Activated CD4-positive, alpha-beta T cell treated with anti-CD3 and anti-CD28 coated beads for 1 hour (primary cell): ENCODE results near the gene SDCBP2.
A peak's percentile ranks its signal among the peaks of the same experiment; 100 is the strongest.

Experiments used
- DNase-seq: peaks from one replicate; pipeline ENCODE4 v3.0.0-alpha.2; 2020

The SDCBP2 gene

DNA sequence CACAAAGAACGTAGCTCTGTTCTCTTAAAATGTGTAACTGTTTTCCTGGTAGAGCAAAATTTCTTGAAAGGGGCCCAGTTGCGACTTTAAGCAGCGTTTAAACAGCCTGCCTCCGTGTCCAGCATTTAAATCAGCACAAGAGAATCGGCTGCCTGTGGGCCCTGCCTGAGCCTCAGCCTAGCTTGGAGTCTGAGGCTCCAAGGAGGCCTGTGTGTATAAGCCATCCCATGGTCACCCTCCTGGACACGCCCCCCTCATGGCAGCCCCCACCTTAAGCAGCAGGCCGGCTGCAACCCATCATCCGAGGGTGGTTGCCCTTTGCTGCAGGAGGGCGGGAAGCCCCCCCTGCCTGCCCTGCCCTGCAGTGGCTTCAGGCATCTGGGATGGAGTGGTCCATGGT, 18.9 kb downstream of the SDCBP2 start:
- no peak for DNase-seq

DNA sequence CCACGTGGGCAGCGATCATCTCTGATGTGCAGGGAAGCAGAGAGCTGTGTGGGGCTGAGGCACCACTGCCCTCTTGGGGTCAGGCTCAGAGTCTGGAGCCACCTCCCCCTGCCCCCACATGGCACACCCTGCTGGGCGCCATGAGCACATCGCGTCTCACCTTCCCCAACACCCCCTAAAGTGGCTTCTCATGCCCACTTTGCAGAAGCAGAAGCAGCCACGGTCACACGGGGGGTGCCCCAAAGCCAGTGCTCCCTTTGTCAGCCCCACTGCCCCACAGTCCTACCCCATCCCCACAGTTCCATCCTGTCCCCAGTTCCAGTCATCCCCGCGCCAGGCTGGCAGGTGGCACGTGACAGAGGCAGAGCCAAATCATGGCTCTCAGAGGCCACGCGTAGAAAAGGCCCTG, 19.5 kb downstream of the SDCBP2 start:
- DNase-seq = no peak

DNA sequence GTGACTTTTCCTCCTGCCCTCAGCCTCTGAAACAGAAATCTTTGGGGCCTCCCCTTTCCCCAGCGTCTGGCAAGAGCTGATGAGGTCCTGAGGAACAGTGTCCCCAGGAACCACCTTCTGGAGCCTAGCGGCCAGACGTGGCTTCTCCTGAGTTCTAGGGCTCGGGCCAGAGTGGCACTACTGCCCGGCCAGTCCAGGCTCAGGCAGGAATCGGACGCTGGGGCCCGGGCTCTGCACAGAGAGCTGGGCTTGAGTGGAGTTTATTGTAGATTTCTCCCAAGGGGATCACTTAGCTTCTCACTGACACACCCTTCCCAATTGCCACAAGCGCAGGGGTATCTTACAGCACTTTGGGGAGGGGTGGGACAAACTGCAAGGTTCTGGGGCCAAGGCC, 20.2 kb downstream of the SDCBP2 start:
- DNase-seq = no peak

DNA sequence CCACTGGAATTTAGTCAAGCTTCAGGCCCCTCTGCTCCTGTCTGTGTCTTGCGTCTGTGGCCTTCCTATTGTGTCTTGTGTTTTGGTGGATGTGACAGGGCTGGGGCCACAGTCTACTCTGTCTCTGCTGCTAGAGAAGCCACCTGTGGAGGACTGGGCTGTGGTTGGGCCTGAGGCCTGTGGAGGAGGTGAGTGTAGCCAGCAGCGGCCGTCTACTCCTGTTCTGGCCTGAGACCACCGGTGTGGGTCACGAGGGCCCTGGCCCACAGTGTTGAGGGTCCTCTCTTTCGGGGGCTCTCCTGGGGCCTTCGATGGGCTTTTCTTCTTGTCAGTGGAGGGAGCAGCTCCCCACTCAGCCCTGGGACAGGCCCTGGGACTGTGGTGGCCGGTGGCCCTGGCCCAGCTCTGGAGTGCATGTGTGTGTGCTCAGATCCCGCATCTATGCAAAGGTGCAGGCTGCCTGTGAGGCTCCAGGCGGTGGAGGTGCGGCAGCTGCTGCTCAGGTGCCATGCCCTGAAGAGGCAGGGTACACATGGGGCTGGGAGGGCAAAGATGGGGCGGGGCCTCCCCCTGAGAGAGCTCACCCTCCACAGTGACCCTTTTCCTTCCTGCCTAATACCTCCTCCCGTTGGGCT, 20.8 kb downstream of the SDCBP2 start:
- DNase-seq = no peak

DNA sequence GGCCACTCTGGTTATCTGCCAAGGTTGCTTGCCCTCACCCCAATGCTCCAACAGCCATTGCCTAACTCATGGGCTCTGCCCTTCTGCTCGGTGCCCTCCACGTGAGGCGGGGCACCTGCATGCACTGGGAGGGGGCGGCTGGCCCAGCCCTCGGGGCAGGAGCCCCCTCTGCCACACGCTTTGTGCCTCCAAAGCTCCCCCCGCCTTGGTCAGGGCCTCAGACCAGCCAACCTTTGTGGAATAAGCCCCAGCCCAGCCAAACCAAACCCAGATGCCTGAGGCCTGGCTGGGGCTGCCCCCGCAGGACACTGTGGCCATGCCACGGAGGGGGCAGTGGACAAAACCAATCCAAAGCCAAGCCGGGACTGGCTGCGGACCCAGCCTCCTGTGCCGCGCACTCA, 21.4 kb downstream of the SDCBP2 start:
- DNase-seq = no peak

DNA sequence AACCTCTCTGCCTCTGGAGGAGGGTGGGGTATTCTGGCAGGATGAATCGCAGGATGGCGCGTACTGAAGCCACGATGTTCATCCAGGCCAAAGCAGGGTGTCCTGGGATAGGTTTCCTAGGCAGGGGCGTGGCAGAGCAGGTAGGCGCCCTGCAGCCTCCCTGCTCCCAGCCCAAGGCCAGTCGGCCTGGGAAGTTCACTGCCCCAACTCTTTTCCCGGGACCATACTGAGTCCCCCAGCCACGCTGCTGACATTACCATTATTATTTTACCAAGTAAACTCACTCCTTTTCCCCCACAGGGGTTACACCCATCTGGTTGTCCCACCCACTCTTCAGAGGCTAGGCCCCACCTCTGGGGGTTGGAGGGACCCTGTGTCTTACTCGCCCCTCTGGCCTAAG, 21.8 kb downstream of the SDCBP2 start:
- DNase-seq = no peak

DNA sequence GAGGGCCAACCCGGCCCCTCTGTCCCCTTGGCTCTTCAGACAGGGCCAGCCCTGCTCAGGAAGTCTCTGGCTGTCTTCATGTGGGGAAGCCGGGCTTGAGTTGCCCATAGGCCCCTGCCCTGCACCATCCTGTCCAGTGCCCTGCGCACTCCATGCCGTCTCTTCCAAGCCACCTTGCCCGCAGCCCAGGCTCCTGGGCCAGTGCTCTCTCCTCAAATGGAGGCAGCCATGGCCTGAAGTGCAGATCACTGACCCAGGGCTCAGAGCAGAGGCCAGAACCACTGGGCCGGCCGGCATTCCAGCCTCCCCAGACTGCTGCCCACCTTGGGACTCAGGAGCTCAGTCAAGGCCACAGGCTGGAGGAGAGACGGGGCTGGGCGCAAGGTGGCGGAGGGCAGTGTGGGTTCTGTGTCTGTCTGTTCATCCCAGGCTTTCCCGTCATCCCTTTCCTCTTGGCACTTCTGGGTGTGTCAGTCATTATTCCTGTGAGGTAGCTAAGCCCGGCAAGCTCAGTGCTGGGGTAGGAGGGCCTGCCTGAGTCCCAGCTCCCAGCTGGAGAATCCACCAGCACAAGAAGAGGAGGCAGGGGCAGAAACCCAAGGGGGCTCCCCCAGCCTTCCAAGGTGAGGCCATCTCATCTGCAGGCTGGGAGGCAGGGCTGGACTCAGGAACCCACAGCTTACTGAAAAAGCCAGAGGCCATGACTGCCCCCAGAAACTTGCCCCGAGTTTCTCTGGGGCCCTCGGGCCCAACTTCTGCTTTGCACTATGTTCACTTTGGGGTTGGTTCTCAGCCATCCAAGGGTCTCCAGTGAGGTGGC, 22.4 kb downstream of the SDCBP2 start:
- DNase-seq = no peak

DNA sequence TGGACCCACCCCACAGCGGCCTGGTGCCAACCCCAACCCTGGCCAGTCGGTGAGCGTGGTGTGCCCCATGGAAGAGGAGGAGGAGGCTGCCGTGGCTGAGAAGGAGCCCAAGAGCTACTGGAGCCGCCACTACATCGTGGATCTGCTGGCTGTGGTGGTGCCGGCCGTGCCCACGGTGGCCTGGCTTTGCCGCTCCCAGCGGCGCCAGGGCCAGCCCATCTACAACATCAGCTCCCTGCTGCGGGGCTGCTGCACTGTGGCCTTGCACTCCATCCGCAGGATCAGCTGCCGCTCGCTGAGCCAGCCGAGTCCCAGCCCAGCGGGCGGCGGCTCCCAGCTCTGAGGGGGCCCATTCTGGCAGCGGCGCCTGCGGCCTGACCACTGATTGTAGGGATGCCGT, 23.2 kb downstream of the SDCBP2 start:
- no peak for DNase-seq

DNA sequence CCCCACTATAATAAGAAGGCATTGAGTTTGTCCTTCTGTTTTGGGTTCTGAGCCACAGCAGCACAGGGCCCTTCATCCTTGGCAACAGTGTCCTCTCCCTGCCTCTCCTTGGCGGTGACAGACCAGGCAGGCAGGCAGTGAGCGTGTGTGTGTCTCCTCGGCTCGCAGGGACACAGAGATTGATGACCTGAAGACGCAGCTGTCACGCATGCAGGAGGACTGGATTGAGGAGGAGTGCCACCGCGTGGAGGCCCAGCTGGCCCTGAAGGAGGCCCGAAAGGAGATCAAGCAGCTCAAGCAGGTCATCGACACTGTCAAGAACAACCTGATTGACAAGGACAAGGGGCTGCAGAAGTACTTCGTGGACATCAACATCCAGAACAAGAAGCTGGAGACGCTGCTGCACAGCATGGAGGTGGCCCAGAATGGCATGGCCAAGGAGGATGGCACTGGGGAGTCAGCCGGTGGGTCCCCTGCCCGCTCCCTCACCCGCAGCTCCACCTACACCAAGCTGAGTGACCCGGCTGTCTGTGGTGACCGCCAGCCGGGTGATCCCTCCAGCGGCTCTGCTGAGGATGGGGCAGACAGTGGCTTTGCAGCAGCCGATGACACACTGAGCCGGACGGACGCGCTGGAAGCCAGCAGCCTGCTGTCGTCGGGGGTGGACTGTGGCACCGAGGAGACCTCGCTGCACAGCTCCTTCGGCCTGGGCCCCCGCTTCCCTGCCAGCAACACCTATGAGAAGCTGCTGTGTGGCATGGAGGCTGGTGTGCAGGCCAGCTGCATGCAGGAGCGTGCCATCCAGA, 24.0 kb downstream of the SDCBP2 start:
- DNase-seq = no peak

DNA sequence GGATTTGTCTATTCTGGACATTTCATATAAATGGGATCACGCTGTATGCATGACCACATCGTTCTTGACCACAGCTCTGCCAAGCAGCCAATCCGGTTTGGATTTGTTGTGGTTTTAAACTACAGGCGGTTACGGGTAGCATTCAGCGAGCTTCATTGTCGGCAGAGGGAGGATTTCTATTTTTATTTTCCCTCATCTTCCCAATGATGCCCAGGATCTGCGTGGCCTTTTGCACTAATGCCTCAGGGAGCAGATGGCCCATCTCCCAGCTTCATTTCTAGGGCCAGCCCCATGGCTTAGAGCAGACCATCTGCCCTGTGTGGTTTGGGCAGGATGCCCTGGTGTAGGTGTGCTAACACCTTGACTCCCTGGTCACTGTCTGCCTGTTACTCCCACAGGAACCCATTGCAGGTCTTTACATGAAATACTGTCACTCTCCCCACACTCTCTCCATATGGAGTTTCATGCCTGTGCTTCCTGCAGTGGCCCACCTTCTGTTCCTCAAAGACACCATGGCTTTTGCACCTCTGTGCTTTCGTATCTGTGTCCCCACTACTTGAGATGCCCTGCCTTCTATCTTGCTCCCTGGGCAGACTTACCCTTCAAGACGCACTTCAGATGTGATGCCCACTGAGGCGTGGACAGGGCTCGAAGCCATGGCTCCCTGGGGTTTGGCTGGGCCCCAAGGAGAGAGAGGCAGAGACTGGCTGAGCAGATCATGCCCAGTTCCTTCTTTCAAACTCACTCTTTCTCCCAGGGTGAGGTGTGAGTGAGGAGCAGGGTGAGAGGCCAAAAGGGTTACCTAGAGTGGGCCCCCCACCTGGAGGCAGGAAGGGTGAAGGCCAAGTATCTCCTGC, 26.0 kb downstream of the SDCBP2 start:
- DNase-seq = no peak

DNA sequence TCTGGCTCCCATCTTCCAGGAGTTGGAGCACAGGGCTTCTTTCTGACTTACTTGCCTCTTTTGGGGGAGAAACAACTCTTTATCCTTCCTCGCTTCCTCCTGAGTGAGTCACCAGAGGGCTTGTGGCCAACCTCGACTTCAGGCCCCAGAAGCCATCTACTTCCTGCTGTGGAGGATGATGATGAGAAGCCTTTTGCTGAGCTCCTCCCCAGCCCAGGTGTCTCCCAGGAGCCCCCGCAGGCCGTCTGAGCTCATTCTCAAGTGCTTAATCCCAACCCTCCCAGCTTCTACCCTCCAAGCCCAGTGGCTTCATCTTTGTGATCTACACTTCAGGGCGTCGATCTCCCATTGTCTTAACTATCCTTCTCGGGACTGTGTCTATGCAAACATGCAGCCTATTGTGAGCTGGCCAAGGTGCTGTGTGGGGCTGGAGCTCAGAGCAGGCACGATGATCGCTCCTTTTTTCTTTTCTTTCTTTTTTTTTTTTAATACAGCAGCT, 27.9 kb downstream of the SDCBP2 start:
- DNase-seq = peak; percentile 46

DNA sequence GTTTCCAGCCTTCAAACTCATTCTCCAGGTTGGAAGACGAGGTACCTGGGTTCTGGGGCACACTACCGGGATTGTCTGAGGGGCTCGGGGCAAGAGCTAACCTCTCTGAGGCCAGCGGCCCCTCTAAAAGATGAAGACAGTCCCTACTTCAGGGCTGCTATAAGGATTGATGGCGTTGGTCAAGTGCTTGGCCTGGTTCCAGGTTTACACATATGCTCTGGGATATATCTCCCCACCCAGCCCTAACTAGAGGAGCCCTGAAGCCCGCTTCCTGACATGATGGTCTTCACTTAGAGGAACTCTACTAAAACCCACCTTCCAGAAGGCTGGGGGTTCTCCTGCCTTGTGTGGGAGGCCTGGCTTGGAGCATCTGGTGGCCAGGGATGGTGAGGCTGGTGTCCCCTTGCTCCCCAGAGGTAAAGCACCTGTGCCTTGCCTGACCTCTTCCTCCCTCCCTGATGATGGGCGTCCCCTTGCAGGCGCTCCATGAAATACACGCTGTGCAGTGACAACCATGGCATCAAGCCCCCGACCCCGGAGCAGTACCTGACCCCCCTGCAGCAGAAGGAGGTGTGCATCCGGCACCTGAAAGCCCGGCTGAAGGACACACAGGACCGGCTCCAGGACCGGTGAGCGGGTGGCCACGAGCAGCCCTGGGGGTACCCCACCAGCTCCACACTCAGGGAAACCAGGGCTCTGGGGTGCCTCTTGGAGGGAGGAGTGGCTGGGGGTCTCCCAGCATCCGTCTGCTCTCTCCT, 28.7 kb downstream of the SDCBP2 start:
- DNase-seq = no peak

DNA sequence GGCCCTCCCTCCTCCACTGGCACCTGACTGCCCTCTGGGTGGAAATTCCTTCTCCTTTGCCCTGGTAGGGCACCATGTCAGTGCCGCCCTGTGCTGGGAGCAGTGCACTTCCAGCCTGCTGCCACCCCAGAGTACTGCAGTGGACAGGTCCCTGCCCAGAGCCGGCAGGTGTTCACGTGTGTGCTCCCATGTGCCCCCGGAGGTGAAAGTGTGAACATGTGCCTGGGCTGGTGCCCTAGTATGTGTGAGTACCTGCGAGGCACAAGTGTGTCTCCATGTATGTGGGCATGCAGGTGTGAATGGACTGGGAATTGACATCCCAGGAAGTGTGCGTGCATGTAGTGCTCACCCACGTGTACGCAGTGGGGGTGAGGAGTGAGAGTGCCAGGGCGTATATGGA, 29.4 kb downstream of the SDCBP2 start:
- DNase-seq = no peak

DNA sequence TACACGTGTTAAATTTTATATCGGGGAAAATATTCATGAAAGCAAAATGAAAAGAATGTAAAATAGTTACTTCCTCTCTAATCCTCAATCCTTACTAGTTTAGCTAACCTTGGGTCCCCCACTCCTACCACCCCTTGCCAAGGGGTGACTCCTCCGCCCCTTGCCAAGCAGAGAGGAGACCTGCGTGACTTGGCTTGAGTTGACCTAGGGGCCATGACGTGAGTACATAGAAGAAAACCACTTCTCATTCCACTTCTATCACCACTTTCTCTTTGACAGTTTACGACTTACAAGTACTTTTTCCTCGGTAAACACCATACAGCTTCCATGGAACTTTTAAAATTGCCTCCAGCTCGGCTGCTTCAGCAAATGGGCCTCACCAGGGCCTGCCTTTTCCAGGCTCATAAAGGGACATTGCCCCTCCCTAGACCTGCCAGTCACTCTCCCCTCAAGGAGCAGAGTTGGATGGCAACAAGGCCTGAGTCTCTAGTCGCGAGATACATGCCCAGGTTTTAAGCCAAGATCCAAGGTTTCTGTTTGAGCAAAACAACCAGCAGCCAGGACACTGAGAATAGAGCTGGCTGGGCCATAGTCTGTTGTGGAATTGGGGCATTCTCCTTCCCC, 29.9 kb downstream of the SDCBP2 start:
- DNase-seq = no peak

DNA sequence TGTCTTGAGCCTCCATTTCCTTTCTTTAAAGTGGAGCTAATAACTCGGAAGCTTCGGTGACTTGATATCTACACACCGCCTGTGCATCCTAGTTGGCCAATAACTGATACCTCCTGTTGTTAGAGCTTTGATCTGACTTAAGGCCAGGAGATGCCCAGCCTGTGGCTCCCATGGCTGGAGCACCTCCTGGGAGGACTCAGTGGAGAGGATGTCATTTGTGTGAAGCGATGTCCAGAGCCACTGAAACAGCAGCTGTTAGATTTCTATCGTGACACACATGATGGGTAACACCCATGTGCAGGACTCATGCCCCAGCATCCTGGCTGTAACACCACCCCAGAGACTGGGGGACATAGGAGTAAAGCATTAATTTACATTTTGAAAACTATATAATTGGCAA, 30.8 kb downstream of the SDCBP2 start:
- DNase-seq = no peak

DNA sequence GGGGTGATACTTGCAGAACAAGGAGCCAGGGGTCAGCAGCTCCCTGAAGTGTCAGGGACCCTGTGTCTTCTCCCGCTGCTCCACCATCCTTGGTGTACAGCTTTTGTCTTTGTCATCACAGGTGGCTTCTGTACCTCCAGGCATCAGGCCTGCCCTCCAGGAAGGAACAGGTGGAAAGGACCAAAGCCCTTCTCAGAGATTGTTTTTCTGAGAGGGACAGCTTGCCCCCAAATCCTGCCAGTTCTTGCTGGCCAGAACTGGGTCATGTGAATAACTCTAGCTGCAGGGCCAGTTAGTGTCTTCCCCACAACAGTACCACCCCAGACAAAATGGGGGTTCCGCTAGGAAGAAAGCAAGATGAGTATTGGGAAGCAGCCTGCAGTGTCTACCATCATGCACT, 31.5 kb downstream of the SDCBP2 start:
- DNase-seq = no peak

DNA sequence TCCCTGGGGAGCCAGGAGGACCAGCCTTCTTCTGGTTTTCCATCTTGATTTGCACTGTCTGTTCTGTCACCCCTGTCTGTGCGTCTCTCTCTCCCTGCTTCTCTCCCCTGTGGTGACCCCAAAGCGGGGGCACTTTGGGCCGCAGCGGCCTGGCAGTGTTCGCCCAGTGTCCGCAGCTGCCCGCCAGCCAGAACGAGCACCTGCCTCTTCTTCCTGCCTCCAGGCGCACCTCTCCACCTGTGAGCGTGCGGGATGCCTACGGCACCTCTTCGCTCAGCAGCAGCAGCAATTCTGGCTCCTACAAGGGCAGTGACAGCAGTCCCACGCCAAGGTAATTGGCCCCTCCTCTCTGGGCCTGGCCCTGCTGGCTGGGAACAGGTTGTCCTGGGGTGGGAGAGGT, 32.0 kb downstream of the SDCBP2 start:
- no peak for DNase-seq

DNA sequence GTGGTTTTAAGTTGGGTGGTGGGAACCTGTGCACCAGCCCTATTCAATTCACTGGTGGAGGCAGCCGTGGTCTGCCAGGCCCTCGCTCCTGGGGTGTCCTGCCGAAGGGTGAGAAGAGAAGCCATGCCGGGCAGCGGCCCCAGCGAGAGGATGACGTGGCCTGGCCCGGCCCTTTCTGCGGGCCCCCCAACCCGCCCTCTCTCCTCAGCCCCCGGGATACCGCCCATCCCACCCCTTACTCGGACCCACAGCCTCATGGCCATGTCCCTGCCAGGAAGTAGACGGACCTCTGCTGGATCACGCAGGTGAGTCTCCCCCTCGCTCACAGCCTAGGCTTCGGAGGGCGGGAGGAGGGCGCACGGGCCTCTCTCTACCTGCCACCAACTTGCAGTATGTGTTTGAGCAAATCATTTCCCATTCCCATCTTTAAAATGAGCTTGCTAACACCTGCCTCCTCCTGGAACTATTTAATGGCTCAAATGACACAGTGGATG, 32.8 kb downstream of the SDCBP2 start:
- DNase-seq = no peak

DNA sequence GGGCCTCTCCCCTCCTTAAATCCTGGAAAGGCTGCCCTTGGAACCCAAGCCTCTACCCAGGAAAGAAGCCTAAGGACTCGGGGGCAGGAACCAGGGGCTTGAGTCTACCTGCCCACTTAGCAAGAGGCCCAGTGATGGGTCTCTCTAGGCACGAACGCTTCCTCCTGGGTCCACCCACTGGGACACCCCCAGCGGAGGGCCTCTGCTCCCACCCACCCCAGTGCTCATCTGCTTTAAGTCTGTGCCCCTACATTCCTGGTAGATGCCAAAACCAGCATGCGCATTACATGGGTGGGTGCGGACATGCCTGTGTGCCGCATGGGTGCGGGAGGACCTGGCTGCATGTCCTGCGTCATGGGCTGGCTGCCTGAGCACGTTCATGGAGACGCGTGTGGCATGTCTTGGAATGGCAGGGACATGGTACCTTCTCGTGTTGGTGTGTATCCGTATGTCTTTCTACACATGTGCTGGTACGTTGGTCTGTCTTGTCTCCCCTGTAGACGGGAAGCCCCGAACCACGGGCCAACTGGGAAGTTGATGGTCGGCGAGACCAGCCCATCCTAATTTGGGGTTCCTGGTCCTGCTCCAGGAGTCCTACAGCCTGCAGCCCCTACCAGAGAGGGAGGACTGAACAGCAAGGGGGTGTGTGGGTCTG, 33.5 kb downstream of the SDCBP2 start:
- DNase-seq = no peak

DNA sequence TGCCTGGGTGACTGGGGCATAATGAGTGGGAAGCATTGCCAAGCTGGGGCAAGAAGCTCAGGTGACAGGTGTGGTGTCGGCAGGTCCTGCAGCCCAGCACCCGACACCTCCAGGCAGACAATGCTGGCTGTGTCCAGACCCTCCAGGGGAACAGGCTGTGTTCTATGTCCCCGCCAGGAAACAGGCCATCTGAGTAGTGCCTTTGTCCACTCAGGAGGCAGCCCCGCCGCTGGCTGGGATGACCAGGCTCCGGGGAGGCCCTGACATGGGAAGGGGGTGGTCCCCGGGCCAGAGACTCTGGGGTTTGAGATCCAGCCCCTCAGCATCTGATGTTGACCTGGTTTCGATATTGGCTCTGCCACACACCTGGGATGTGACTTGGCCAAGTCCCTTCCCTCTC, 34.4 kb downstream of the SDCBP2 start:
- no peak for DNase-seq
